ENCODE measurements around the gene AP1S1. TPM values are rescaled to one million over a fixed set of nuclear protein-coding genes. Genes with fewer than 3 reads are reported as not detected.
A peak's percentile ranks its signal among the peaks of the same experiment; 100 is the strongest.

The AP1S1 gene
- total and polyA plus RNA-seq, 2 of the 13 experiments (the other 11 are each of a cell fraction or from before 2014, with no cell fraction given) = 57.5 to 68.1 TPM

- TF ChIP-seq MNT (IDR thresholded peaks at IDR 0.05) (peak; percentile 99), ARID5B (CRISPR knock-in tag; IDR thresholded peaks at IDR 0.05) (peak; percentile 46; the same call in 1 of the 2 replicates), ZNF782 (CRISPR knock-in tag; IDR thresholded peaks at IDR 0.05; ENCODE audit: borderline replicate concordance) (no peak), RAD51 (IDR thresholded peaks at IDR 0.05; ENCODE audit: borderline replicate concordance) (peak; percentile 60; the same call in 1 of the 2 replicates), JUNB (CRISPR knock-in tag; IDR thresholded peaks at IDR 0.05; ENCODE audit: borderline replicate concordance) (no peak), FOXK1 (CRISPR knock-in tag; IDR thresholded peaks at IDR 0.05; ENCODE audit: borderline replicate concordance, low read depth) (peak; percentile 69), POLR2A (IDR thresholded peaks at IDR 0.05; ENCODE audit: insufficient read depth in 1 of 2, low read depth in 2 of 2, low read length in 2 of 2) (peak in 1 of 2 experiments; percentile 43; a peak in 2 of 4 replicates), IKZF4 (CRISPR knock-in tag; IDR thresholded peaks at IDR 0.05; ENCODE audit: borderline replicate concordance, low read depth, not compliant biosample characterization) (peak; percentile 17), REPIN1 (CRISPR knock-in tag; IDR thresholded peaks at IDR 0.05; ENCODE audit: borderline replicate concordance, low read depth) (peak; percentile 14; the same call in 1 of the 2 replicates), ZNF709 (CRISPR knock-in tag; IDR thresholded peaks at IDR 0.05) (peak; percentile 69), TOPORS (CRISPR knock-in tag; IDR thresholded peaks at IDR 0.05) (peak; percentile 45; the same call in 1 of the 2 replicates), KDM6A (CRISPR knock-in tag; IDR thresholded peaks at IDR 0.05; ENCODE audit: low read depth) (peak; percentile 49), ATAD3A (CRISPR knock-in tag; IDR thresholded peaks at IDR 0.05) (no peak), ZNF570 (CRISPR knock-in tag; IDR thresholded peaks at IDR 0.05; ENCODE audit: borderline replicate concordance) (no peak)
Observed at GRCh38 chr7:101125989-101126650, 28.2 kb upstream of the AP1S1 start (continued).

Data from HepG2 (cell line).